Upper lobe of right lung (tissue), 1 donor: ENCODE data around the gene SYNE3. TPM values are rescaled to one million over a fixed set of nuclear protein-coding genes. Genes with fewer than 3 reads are reported as not detected.
A peak's percentile ranks its signal among the peaks of the same experiment; 100 is the strongest.

Source experiments
- ATAC-seq: fragments of 200-7000 bp; cut with Tn5 transposase; one replicate; pipeline ENCODE4 v1.9.1; 2020; ENCODE audit warnings: mild to moderate bottlenecking, moderate library complexity
- DNase-seq: peaks from one replicate; pipeline ENCODE4 v3.0.0-alpha.2; 2020
- H3K27ac ChIP-seq: fragments of 200-600 bp; one replicate; pipeline ENCODE4 v1.8.0; 2022
- H3K27me3 ChIP-seq: fragments of 200-600 bp; one replicate; pipeline ENCODE4 v1.8.0; 2022; ENCODE audit warnings: mild to moderate bottlenecking
- H3K36me3 ChIP-seq: fragments of 200-600 bp; one replicate; pipeline ENCODE4 v1.8.0; 2022
- H3K4me1 ChIP-seq: fragments of 200-600 bp; one replicate; pipeline ENCODE4 v1.8.0; 2022
- H3K4me3 ChIP-seq: fragments of 200-600 bp; one replicate; pipeline ENCODE4 v1.8.0; 2022; ENCODE audit warnings: mild to moderate bottlenecking
- H3K9me3 ChIP-seq: fragments of 200-600 bp; one replicate; pipeline ENCODE4 v1.8.0; 2022
- intact Hi-C: fragments of 100-400 bp; cut with DNase I; formaldehyde crosslinking; loops from one replicate; pipeline ENCODE4 v1.11.0; 2022
- total RNA-seq: library from RNA; stranded (reverse); fragmentation: NEBNext Ultra II Directional; extraction: Animal tissue kit (Norgen Biotek cat#: 25700); gene quantifications from one replicate; pipeline ENCODE4 v1.2.1, GENCODE V29; 2021
- TF ChIP-seq, protein P1 (sequence below): fragments of 200-600 bp; IDR thresholded peaks from one replicate; pipeline ENCODE4 v1.8.0; 2022; ENCODE audit warnings: antibody characterized with exemption
- donor health status: DM: no; HTN: yes; CAD: no; lungs with severe emphysema.

Gene SYNE3
- total RNA-seq, 1 donor from 2014 or later, result 19.3 TPM

DNA sequence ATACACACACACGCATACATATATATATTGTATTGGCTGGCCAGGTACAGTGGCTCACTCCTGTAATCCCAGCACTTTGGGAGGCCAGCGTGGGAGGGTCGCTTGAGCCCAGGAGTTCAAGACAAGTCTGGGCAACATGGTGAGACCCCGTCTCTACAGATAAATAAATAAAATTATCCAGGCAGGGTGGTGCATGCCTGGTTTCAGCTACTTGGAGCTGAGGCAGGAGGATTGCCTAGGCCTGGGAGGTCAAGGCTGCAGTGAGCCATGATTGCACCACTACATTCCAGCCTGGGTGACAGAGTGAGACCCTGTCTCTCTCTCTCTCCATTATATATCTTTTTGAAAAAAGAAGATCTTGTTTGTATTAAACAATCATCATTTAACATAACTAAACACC lies 4.6 kb upstream of the SYNE3 start:
- TF ChIP-seq, protein P1, sequence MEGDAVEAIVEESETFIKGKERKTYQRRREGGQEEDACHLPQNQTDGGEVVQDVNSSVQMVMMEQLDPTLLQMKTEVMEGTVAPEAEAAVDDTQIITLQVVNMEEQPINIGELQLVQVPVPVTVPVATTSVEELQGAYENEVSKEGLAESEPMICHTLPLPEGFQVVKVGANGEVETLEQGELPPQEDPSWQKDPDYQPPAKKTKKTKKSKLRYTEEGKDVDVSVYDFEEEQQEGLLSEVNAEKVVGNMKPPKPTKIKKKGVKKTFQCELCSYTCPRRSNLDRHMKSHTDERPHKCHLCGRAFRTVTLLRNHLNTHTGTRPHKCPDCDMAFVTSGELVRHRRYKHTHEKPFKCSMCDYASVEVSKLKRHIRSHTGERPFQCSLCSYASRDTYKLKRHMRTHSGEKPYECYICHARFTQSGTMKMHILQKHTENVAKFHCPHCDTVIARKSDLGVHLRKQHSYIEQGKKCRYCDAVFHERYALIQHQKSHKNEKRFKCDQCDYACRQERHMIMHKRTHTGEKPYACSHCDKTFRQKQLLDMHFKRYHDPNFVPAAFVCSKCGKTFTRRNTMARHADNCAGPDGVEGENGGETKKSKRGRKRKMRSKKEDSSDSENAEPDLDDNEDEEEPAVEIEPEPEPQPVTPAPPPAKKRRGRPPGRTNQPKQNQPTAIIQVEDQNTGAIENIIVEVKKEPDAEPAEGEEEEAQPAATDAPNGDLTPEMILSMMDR, result no peak
- Histone ChIP-seq H3K27me3 (no peaks in the 10 kb centered on the region), H3K36me3 (no peaks in the 10 kb centered on the region), H3K4me3 (no peak overlapping the region), H3K4me1 (peaks cover 76% of the 10 kb centered on the region), H3K27ac (no peak overlapping the region), H3K9me3 (no peaks in the 10 kb centered on the region)
- DNase-seq, result no peak
- intact Hi-C loops, result loop anchor here (5.0 kb wide), 1 partner anchor 79 kb away; no protein-coding TSS in a partner anchor
- no peak for ATAC-seq

DNA sequence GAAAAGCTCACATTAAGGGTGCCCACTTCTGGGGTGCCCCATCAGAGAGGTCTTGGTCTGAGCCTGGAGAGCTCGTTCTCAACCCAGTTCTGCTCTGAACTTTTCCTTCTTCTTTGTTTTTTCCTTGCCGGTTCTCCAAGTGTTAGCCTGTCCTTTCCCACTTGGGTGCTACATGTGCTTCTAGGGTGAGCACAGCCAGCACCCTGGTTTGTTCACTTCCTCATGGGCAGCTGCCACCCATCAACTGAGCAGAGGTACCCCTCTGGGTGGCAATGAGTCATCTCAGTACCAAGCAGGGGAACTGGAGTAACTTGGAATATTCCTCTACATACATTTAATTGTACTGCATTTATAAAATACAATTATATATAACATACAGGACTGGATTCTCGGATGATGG lies 3.9 kb upstream of the SYNE3 start:
- Histone ChIP-seq H3K4me1 (peaks cover 78% of the 10 kb centered on the region), H3K36me3 (no peaks in the 10 kb centered on the region), H3K4me3 (no peak overlapping the region), H3K27ac (peak overlapping the region; percentile 81), H3K9me3 (no peaks in the 10 kb centered on the region), H3K27me3 (no peaks in the 10 kb centered on the region)
- intact Hi-C loops, result loop anchor here (5.0 kb wide), 1 partner anchor 78 kb away; no protein-coding TSS in a partner anchor
- TF ChIP-seq, protein P1, result no peak
- DNase-seq (no peak), ATAC-seq (no peak)

GRCh38 chr14:95519699-95520098 lies 3.2 kb upstream of the SYNE3 start:
- intact Hi-C loops, result loop anchor here (5.0 kb wide), 1 partner anchor 77 kb away; no protein-coding TSS in a partner anchor
- H3K27me3 ChIP-seq, result no peaks in the 10 kb centered on the region
- no peaks in the 10 kb centered on the region for H3K9me3 ChIP-seq
- ATAC-seq, result peak; percentile 32
- H3K36me3 ChIP-seq, result no peaks in the 10 kb centered on the region
- DNase-seq, result no peak
- peaks cover 79% of the 10 kb centered on the region for H3K4me1 ChIP-seq
- TF ChIP-seq, protein P1, result no peak
- H3K4me3 ChIP-seq, result no peak overlapping the region
- peak overlapping the region; percentile 81 for H3K27ac ChIP-seq

GRCh38 chr14:95518045-95518751 lies 1.7 kb upstream of the SYNE3 start:
- no peak for ATAC-seq
- peak overlapping the region; percentile 81 for H3K27ac ChIP-seq

DNA sequence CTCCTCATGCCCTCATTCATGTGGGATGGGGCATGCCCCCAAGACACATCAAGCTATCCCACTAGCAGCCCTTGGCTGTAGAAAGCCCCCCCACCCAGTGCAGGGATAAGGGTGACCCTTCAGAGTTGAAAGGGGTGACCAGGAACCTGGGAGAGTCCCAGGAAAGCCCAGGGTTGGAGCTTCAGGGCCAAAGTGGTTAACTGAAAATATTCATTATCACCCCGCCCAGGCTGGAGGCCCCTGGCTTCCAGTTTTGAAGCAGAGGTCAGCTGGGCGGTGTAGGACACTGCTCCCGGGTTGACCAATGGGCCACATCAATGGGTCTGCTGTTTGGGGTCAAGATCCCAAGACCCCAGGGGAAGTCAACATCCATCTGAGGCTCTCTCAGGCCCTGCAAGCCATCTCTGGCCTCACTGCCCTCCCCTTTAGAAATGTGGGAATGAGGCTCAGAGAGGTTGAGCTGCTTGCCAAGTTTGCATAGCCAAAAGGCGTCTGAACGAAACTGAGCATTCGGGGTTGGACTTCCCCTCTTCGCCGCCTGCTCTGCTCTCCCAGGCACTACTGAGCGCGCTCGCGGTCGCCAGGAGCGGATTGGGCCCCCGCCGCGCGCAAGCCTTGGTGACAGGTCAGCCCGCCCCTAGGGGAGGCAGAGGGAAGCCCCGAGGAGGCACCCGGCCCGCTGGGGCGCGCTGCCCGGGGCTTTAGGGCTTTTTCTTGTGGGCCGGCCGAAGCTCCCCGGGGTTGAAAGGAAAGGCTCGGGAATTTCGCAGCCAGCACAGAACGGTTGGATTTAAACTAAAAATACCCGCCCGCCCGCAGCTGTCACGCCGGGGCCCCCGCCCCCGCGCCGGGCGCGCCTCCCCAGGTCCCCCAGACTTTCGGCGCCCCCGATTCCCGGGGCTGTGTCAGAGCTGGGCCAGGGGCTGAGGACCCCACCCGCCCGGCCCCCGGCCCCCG lies 576 bp downstream of the SYNE3 start:
- Histone ChIP-seq H3K36me3 (no peaks in the 10 kb centered on the region), H3K4me1 (peaks cover 61% of the 10 kb centered on the region), H3K27ac (peak overlapping the region; percentile 78), H3K27me3 (no peaks in the 10 kb centered on the region), H3K9me3 (no peaks in the 10 kb centered on the region), H3K4me3 (peak overlapping the region; percentile 72)
- peak; percentile 76 for ATAC-seq
- intact Hi-C loops, result no loop called here
- TF ChIP-seq, protein P1, result peak; percentile 53
- DNase-seq, result peak; percentile 87

More at GRCh38 chr14:95518045-95518751, 1.7 kb upstream of the SYNE3 start:
- intact Hi-C loops, result no loop called here
- H3K4me3 ChIP-seq, result no peak overlapping the region
- H3K4me1 ChIP-seq, result peaks cover 74% of the 10 kb centered on the region
- no peaks in the 10 kb centered on the region for H3K9me3 ChIP-seq
- no peaks in the 10 kb centered on the region for H3K36me3 ChIP-seq
- TF ChIP-seq, protein P1, result no peak
- H3K27me3 ChIP-seq, result no peaks in the 10 kb centered on the region
- DNase-seq, result no peak
